Osteoblast (primary cell): ENCODE data around the gene YIPF5. TPM values are rescaled to one million over a fixed set of nuclear protein-coding genes. Genes with fewer than 3 reads are reported as not detected.

Experiments
- DNase-seq: peaks from one replicate; pipeline ENCODE4 v3.0.0; 2011; ENCODE audit warnings: low spot score, mixed read lengths; ENCODE audit not compliant: insufficient read length; ENCODE audit errors: missing footprints
- H2AFZ ChIP-seq: 2 replicates; pipeline ENCODE4 v1.6.0; 2011; ENCODE audit warnings: mild to moderate bottlenecking, low read length
- H3K27ac ChIP-seq: 2 replicates; pipeline ENCODE4 v1.5.1; 2011; ENCODE audit warnings: mild to moderate bottlenecking, low read depth, low read length, moderate library complexity
- H3K27me3 ChIP-seq: 2 replicates; pipeline ENCODE4 v1.6.0; 2012; ENCODE audit warnings: mild to moderate bottlenecking, control low read depth, inconsistent platforms, low read length, moderate library complexity; ENCODE audit not compliant: insufficient read depth
- H3K36me3 ChIP-seq: 2 replicates; pipeline ENCODE4 v1.5.1; 2011; ENCODE audit warnings: mild to moderate bottlenecking, low read length, control low read depth, moderate library complexity; ENCODE audit not compliant: insufficient read depth
- H3K4me1 ChIP-seq: 2 replicates; pipeline ENCODE4 v1.5.1; 2011; ENCODE audit warnings: mild to moderate bottlenecking, low read length, control low read depth, moderate library complexity; ENCODE audit not compliant: insufficient read depth
- H3K4me2 ChIP-seq: 2 replicates; pipeline ENCODE4 v1.6.0; 2011; ENCODE audit warnings: mild to moderate bottlenecking, low read length; ENCODE audit not compliant: insufficient read depth
- H3K4me3 ChIP-seq: fragments of 200-600 bp; sonication (generic); 3 replicates; pipeline ENCODE4 v1.5.1; 2012; ENCODE audit warnings: mild to moderate bottlenecking, low read length, inconsistent platforms; ENCODE audit not compliant: insufficient read depth
- H3K79me2 ChIP-seq: 2 replicates; pipeline ENCODE4 v1.6.0; 2012; ENCODE audit warnings: mild to moderate bottlenecking, low read length, control low read depth, inconsistent platforms; ENCODE audit not compliant: insufficient read depth
- H3K9me3 ChIP-seq: 2 replicates; pipeline ENCODE4 v1.5.1; 2011; ENCODE audit warnings: low read depth, low read length, control low read depth
- H4K20me1 ChIP-seq: 2 replicates; pipeline ENCODE4 v1.6.0; 2012; ENCODE audit warnings: mild to moderate bottlenecking, low read length, control low read depth; ENCODE audit not compliant: insufficient read depth
- total RNA-seq: library from RNA; depleted of rRNA; stranded (reverse); fragments of >200 nt; gene quantifications from 2 replicates; pipeline ENCODE4 v1.2.3, GENCODE V29; 2012
- TF ChIP-seq, protein P1 (sequence below): IDR thresholded peaks from 2 replicates; pipeline ENCODE4 v1.5.1; 2011; ENCODE audit warnings: mild to moderate bottlenecking, low read depth, low read length, moderate library complexity; ENCODE audit errors: extremely low read depth

The YIPF5 gene
- total RNA-seq, 1 donor, result 99.5 TPM

DNA sequence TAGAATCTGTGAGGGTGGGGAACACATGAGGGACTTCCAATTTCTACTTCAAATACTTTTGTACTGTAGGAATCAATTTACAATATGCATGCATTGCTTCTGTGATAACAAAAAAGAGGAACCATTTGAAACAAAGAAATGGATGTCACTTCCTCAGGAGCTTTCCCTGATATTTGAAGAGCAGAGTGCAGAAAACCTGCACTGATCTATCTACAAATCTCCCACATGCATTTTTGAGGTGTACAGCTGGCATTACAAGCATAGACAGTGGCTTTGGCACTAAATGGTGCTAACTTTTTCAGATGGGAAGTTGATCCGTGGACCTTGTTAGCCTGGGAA lies 27.7 kb downstream of the YIPF5 start:
- no peak overlapping the region for H3K4me2 ChIP-seq
- H3K4me3 ChIP-seq, result no peak overlapping the region
- no peak for DNase-seq
- peak overlapping the region; percentile 52 for H2AFZ ChIP-seq
- H3K4me1 ChIP-seq, result peaks cover 18% of the 10 kb centered on the region
- no peaks in the 10 kb centered on the region for H3K79me2 ChIP-seq
- no peaks in the 10 kb centered on the region for H4K20me1 ChIP-seq
- TF ChIP-seq, protein P1, sequence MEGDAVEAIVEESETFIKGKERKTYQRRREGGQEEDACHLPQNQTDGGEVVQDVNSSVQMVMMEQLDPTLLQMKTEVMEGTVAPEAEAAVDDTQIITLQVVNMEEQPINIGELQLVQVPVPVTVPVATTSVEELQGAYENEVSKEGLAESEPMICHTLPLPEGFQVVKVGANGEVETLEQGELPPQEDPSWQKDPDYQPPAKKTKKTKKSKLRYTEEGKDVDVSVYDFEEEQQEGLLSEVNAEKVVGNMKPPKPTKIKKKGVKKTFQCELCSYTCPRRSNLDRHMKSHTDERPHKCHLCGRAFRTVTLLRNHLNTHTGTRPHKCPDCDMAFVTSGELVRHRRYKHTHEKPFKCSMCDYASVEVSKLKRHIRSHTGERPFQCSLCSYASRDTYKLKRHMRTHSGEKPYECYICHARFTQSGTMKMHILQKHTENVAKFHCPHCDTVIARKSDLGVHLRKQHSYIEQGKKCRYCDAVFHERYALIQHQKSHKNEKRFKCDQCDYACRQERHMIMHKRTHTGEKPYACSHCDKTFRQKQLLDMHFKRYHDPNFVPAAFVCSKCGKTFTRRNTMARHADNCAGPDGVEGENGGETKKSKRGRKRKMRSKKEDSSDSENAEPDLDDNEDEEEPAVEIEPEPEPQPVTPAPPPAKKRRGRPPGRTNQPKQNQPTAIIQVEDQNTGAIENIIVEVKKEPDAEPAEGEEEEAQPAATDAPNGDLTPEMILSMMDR, result no peak
- H3K9me3 ChIP-seq, result no peaks in the 10 kb centered on the region
- H3K36me3 ChIP-seq, result no peaks in the 10 kb centered on the region
- H3K27ac ChIP-seq, result no peak overlapping the region
- H3K27me3 ChIP-seq, result no peaks in the 10 kb centered on the region

GRCh38 chr5:144142139-144142823 lies 28.2 kb downstream of the YIPF5 start:
- Histone ChIP-seq H3K36me3 (no peaks in the 10 kb centered on the region), H3K9me3 (no peaks in the 10 kb centered on the region), H3K27me3 (no peaks in the 10 kb centered on the region), H3K4me2 (peak overlapping the region; percentile 10), H3K79me2 (no peaks in the 10 kb centered on the region), H2AFZ (peak overlapping the region; percentile 52), H3K4me3 (no peak overlapping the region), H4K20me1 (no peaks in the 10 kb centered on the region), H3K27ac (no peak overlapping the region), H3K4me1 (peaks cover 18% of the 10 kb centered on the region)
- DNase-seq, result no peak
- TF ChIP-seq, protein P1, result peak; percentile 74

DNA sequence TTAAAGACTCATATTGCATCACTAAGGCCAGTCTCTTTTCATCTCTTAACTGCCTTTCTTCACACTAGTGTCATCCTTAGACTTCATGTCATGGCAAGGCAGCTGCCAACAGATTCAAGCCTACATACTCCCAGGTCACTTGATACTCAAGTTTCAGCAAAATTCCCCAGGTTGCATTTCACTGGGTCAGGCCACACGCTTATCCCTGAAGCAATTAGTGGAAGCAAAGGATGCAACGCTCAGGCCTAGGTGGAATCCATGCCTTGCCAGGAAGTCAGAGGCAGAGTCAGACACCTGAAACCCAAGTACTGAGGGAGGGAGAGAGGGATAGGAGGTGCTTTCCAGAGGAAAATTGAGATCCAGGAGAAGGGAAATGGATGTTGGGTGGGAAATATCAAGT lies 28.9 kb downstream of the YIPF5 start:
- Histone ChIP-seq H3K4me2 (no peak overlapping the region), H3K4me1 (peaks cover 18% of the 10 kb centered on the region), H3K27me3 (no peaks in the 10 kb centered on the region), H3K36me3 (no peaks in the 10 kb centered on the region), H3K9me3 (no peaks in the 10 kb centered on the region), H2AFZ (peak overlapping the region; percentile 52), H3K79me2 (no peaks in the 10 kb centered on the region), H3K4me3 (no peak overlapping the region), H4K20me1 (no peaks in the 10 kb centered on the region), H3K27ac (no peak overlapping the region)
- DNase-seq, result no peak
- TF ChIP-seq, protein P1, result no peak

DNA sequence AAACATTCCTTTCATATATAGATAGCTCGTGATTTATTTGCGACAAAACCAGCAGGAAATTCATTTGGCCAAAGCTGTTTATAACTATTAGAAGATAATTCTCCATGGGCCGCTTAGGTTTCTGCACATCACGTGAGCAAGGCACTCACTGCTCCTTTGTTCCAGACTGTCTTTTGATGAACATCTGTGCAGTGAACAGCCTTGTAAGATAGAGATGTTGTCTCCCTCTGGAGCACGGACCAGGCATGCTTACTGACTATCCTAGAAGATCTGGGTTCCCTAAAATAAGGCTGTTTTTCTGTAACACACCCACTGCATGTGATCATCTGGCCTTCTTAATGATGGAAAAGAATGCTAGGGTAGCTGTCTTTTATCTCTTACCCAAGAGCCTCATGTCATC lies 30.9 kb downstream of the YIPF5 start:
- no peaks in the 10 kb centered on the region for H3K27me3 ChIP-seq
- no peaks in the 10 kb centered on the region for H4K20me1 ChIP-seq
- peak overlapping the region; percentile 71 for H2AFZ ChIP-seq
- H3K4me2 ChIP-seq, result peak overlapping the region; percentile 49
- TF ChIP-seq, protein P1, result peak; percentile 43
- H3K36me3 ChIP-seq, result no peaks in the 10 kb centered on the region
- peaks cover 18% of the 10 kb centered on the region for H3K4me1 ChIP-seq
- no peak overlapping the region for H3K4me3 ChIP-seq
- peak overlapping the region; percentile 31 for H3K27ac ChIP-seq
- H3K9me3 ChIP-seq, result no peaks in the 10 kb centered on the region
- H3K79me2 ChIP-seq, result no peaks in the 10 kb centered on the region
- peak; percentile 39 for DNase-seq
